ENCODE results near the gene HPGD.

Gene HPGD

GRCh38 chr4:174449944-174450785, 72.1 kb downstream of the HPGD start:
- Histone ChIP-seq H3K79me2 (ENCODE audit: insufficient read depth, low read length) (no peaks in the 10 kb centered on the region), H3K9me3 (ENCODE audit: low read length) (no peaks in the 10 kb centered on the region), H3F3A (ENCODE audit: insufficient read depth, low read length) (no peaks in the 10 kb centered on the region), H3K36me3 (ENCODE audit: insufficient read depth, low read length) (no peaks in the 10 kb centered on the region), H3K9me2 (ENCODE audit: low read depth, low read length) (no peaks in the 10 kb centered on the region), H3K4me2 (ENCODE audit: low read length) (no peak overlapping the region), H3K9ac (ENCODE audit: low read length) (no peak overlapping the region), H3K4me1 (ENCODE audit: insufficient read depth, low read length, severe bottlenecking) (no peaks in the 10 kb centered on the region), H4K20me1 (ENCODE audit: insufficient read depth, low read length) (no peaks in the 10 kb centered on the region), H3K27ac (ENCODE audit: low read depth, low read length, poor library complexity, severe bottlenecking) (no peak overlapping the region), H2AFZ (ENCODE audit: low read length) (no peak overlapping the region), H3K27me3 (ENCODE audit: insufficient read depth, low read length) (no peaks in the 10 kb centered on the region), H3K4me3 (ENCODE audit: low read depth, low read length, poor library complexity, severe bottlenecking) (no peak overlapping the region)
- TF ChIP-seq EZH2 (IDR thresholded peaks at IDR 0.05; ENCODE audit: borderline replicate concordance, low read length) = no peak
- TF ChIP-seq, protein P1, sequence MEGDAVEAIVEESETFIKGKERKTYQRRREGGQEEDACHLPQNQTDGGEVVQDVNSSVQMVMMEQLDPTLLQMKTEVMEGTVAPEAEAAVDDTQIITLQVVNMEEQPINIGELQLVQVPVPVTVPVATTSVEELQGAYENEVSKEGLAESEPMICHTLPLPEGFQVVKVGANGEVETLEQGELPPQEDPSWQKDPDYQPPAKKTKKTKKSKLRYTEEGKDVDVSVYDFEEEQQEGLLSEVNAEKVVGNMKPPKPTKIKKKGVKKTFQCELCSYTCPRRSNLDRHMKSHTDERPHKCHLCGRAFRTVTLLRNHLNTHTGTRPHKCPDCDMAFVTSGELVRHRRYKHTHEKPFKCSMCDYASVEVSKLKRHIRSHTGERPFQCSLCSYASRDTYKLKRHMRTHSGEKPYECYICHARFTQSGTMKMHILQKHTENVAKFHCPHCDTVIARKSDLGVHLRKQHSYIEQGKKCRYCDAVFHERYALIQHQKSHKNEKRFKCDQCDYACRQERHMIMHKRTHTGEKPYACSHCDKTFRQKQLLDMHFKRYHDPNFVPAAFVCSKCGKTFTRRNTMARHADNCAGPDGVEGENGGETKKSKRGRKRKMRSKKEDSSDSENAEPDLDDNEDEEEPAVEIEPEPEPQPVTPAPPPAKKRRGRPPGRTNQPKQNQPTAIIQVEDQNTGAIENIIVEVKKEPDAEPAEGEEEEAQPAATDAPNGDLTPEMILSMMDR (IDR thresholded peaks at IDR 0.05; ENCODE audit: low read length) = no peak

- Histone ChIP-seq H3K9me3 (ENCODE audit: low read length) (no peaks in the 10 kb centered on the region), H3K79me2 (ENCODE audit: insufficient read depth, low read length) (no peaks in the 10 kb centered on the region), H4K20me1 (ENCODE audit: insufficient read depth, low read length) (no peaks in the 10 kb centered on the region), H3K4me3 (ENCODE audit: low read depth, low read length, poor library complexity, severe bottlenecking) (no peak overlapping the region), H3K9ac (ENCODE audit: low read length) (no peak overlapping the region), H3K4me1 (ENCODE audit: insufficient read depth, low read length, severe bottlenecking) (no peaks in the 10 kb centered on the region), H3K4me2 (ENCODE audit: low read length) (no peak overlapping the region), H3K27me3 (ENCODE audit: insufficient read depth, low read length) (no peaks in the 10 kb centered on the region), H3F3A (ENCODE audit: insufficient read depth, low read length) (no peaks in the 10 kb centered on the region), H3K36me3 (ENCODE audit: insufficient read depth, low read length) (no peaks in the 10 kb centered on the region), H3K9me2 (ENCODE audit: low read depth, low read length) (no peaks in the 10 kb centered on the region), H3K27ac (ENCODE audit: low read depth, low read length, poor library complexity, severe bottlenecking) (no peak overlapping the region), H2AFZ (ENCODE audit: low read length) (no peak overlapping the region)
- TF ChIP-seq EZH2 (IDR thresholded peaks at IDR 0.05; ENCODE audit: borderline replicate concordance, low read length) = no peak
These were observed 73.1 kb downstream of the HPGD start for GRCh38 chr4:174449152-174449551.

- Histone ChIP-seq H3K4me3 (ENCODE audit: low read depth, low read length, poor library complexity, severe bottlenecking) (no peak overlapping the region), H3K4me1 (ENCODE audit: insufficient read depth, low read length, severe bottlenecking) (no peaks in the 10 kb centered on the region), H3K9me3 (ENCODE audit: low read length) (no peaks in the 10 kb centered on the region)
These were observed 77.9 kb downstream of the HPGD start for GRCh38 chr4:174444390-174444789.

More at GRCh38 chr4:174444390-174444789, 77.9 kb downstream of the HPGD start:
- H3K27me3 ChIP-seq (ENCODE audit: insufficient read depth, low read length) = no peaks in the 10 kb centered on the region
- TF ChIP-seq, protein P1 (IDR thresholded peaks at IDR 0.05; ENCODE audit: low read length) = no peak
- no peak for TF ChIP-seq EZH2 (IDR thresholded peaks at IDR 0.05; ENCODE audit: borderline replicate concordance, low read length)
- no peaks in the 10 kb centered on the region for H3K79me2 ChIP-seq (ENCODE audit: insufficient read depth, low read length)
- no peaks in the 10 kb centered on the region for H3F3A ChIP-seq (ENCODE audit: insufficient read depth, low read length)
- H2AFZ ChIP-seq (ENCODE audit: low read length) = no peak overlapping the region
- no peaks in the 10 kb centered on the region for H3K9me2 ChIP-seq (ENCODE audit: low read depth, low read length)
- no peak overlapping the region for H3K9ac ChIP-seq (ENCODE audit: low read length)
- no peak overlapping the region for H3K4me2 ChIP-seq (ENCODE audit: low read length)
- no peak overlapping the region for H3K27ac ChIP-seq (ENCODE audit: low read depth, low read length, poor library complexity, severe bottlenecking)
- no peaks in the 10 kb centered on the region for H4K20me1 ChIP-seq (ENCODE audit: insufficient read depth, low read length)
- no peaks in the 10 kb centered on the region for H3K36me3 ChIP-seq (ENCODE audit: insufficient read depth, low read length)
